SK-N-SH treated with all-trans-retinoic acid at 6 μM for 48 hours (cell line): ENCODE data around the gene INTS14.

ENCODE experiments used
- ATAC-seq: fragments of 200-7000 bp; cut with Tn5 transposase; 3 replicates; pipeline ENCODE4 v1.9.1; 2020; ENCODE audit warnings: mild to moderate bottlenecking, moderate library complexity
- ARNTL ChIP-seq: fragments of 450-650 bp; formaldehyde crosslinking; IDR thresholded peaks from 2 replicates; pipeline ENCODE4 v1.5.0; 2020; ENCODE audit warnings: low read depth, mild to moderate bottlenecking, moderate library complexity, borderline replicate concordance
- BACH2 ChIP-seq: fragments of 250-450 bp; sonication (Bioruptor Pico); IDR thresholded peaks from 2 replicates; pipeline ENCODE4 v1.9.0; 2021; ENCODE audit warnings: mild to moderate bottlenecking, borderline replicate concordance
- CSDC2 ChIP-seq: fragments of 250-450 bp; sonication (Bioruptor Pico); IDR thresholded peaks from 2 replicates; pipeline ENCODE4 v1.5.0; 2020; ENCODE audit warnings: mild to moderate bottlenecking, moderate library complexity
- ESRRG ChIP-seq: fragments of 250-450 bp; sonication (Bioruptor Pico); IDR thresholded peaks from 2 replicates; pipeline ENCODE4 v1.6.1; 2021; ENCODE audit warnings: mild to moderate bottlenecking
- GLIS3 ChIP-seq: fragments of 250-450 bp; sonication (Bioruptor Pico); IDR thresholded peaks from 2 replicates; pipeline ENCODE4 v1.5.0; 2020; ENCODE audit warnings: mild to moderate bottlenecking, moderate library complexity
- ISL1 ChIP-seq: fragments of 250-450 bp; sonication (Bioruptor Pico); IDR thresholded peaks from 2 replicates; pipeline ENCODE4 v2.1.2; 2022; ENCODE audit warnings: mild to moderate bottlenecking, moderate library complexity
- PPARA ChIP-seq: fragments of 250-450 bp; sonication (Bioruptor Pico); IDR thresholded peaks from 2 replicates; pipeline ENCODE4 v1.5.0; 2020; ENCODE audit warnings: mild to moderate bottlenecking, borderline replicate concordance
- RARB ChIP-seq: fragments of 250-450 bp; sonication (Bioruptor Pico); IDR thresholded peaks from 2 replicates; pipeline ENCODE4 v1.8.0; 2021; ENCODE audit warnings: mild to moderate bottlenecking, moderate library complexity
- SNAI2 ChIP-seq: fragments of 250-450 bp; sonication (Bioruptor Pico); IDR thresholded peaks from 2 replicates; pipeline ENCODE4 v1.5.0; 2020; ENCODE audit warnings: mild to moderate bottlenecking, moderate library complexity
- TCF4 ChIP-seq: fragments of 250-450 bp; sonication (Bioruptor Pico); IDR thresholded peaks from 2 replicates; pipeline ENCODE4 v1.8.0; 2021; ENCODE audit warnings: mild to moderate bottlenecking, moderate library complexity, borderline replicate concordance
- TOX ChIP-seq: fragments of 250-450 bp; sonication (Bioruptor Pico); IDR thresholded peaks from 2 replicates; pipeline ENCODE4 v1.8.0; 2021; ENCODE audit warnings: mild to moderate bottlenecking, moderate library complexity, borderline replicate concordance
- ZC3H10 ChIP-seq: fragments of 250-450 bp; sonication (Bioruptor Pico); IDR thresholded peaks from 2 replicates; pipeline ENCODE4 v1.5.1; 2021; ENCODE audit warnings: mild to moderate bottlenecking, moderate library complexity
- ZNF565 ChIP-seq: fragments of 450-650 bp; formaldehyde crosslinking; conservative IDR thresholded peaks from 2 replicates; pipeline ENCODE4 v1.5.0; 2020; ENCODE audit warnings: low read depth, mild to moderate bottlenecking, moderate library complexity
- ZNF70 ChIP-seq: fragments of 450-650 bp; formaldehyde crosslinking; IDR thresholded peaks from 2 replicates; pipeline ENCODE4 v1.5.0; 2020; ENCODE audit warnings: mild to moderate bottlenecking, moderate library complexity
- ZNF8 ChIP-seq: fragments of 450-650 bp; formaldehyde crosslinking; IDR thresholded peaks from 2 replicates; pipeline ENCODE4 v1.5.0; 2020; ENCODE audit warnings: mild to moderate bottlenecking, moderate library complexity
- TF ChIP-seq, protein P1 (sequence below): fragments of 250-450 bp; sonication (Bioruptor Pico); IDR thresholded peaks from 2 replicates; pipeline ENCODE4 v1.8.0; 2021; ENCODE audit warnings: low read depth, mild to moderate bottlenecking, moderate library complexity, borderline replicate concordance
- TF ChIP-seq, protein P2 (sequence below): fragments of 250-450 bp; sonication (Bioruptor Pico); IDR thresholded peaks from 2 replicates; pipeline ENCODE4 v1.5.1; 2020; ENCODE audit warnings: low read depth, mild to moderate bottlenecking, moderate library complexity
- TF ChIP-seq, protein P3 (sequence below): fragments of 250-450 bp; sonication (Bioruptor Pico); IDR thresholded peaks from 2 replicates; pipeline ENCODE4 v1.5.0; 2020; ENCODE audit warnings: mild to moderate bottlenecking, moderate library complexity
- TF ChIP-seq, protein P4 (sequence below): fragments of 250-450 bp; sonication (Bioruptor Pico); IDR thresholded peaks from 2 replicates; pipeline ENCODE4 v1.8.0; 2020; ENCODE audit warnings: mild to moderate bottlenecking, moderate library complexity, borderline replicate concordance
- TF ChIP-seq, protein P5 (sequence below): fragments of 250-450 bp; sonication (Bioruptor Pico); IDR thresholded peaks from 2 replicates; pipeline ENCODE4 v1.5.1; 2021; ENCODE audit warnings: mild to moderate bottlenecking, moderate library complexity

Gene INTS14

DNA sequence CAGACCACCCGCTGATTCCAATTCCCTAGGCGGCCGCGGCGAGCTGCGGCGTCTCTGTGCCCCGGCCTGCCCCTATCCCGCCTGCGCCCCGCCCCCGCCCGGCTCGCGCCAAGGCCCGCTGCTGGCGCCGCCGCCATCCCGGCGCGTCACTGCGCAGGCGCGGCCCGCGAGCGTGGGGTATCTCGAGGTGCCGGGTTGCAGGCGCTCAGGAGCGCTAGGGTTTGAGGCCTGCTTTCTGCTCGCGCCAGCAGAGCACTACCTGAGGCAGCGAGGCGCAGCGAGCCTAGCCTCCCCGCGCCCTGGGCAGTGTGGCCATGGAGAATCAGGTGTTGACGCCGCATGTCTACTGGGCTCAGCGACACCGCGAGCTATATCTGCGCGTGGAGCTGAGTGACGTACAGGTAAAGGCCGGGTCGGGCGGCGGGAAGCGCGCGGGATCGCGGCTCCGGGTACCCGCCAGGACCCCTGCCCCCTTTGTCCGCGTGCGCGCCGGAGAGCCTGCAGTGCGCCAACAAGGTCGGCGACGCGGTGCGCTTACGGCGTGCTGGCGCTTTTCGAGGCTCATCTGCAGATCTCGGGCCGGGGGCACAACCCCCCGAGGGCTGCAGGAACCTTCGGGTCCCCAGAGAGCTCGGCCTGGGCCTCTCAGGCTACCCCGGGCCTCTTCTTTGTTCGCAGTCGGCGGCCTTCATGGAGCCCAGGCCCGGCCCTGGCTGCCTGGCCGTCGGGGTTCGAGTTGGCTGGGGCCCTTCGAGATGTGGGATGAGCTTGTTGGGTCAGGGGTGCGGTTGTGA lies 80.4 kb downstream of the INTS14 start, which contains the start of gene HACD3:
Gene HACD3 (plus strand): TSS at position 146 of the 794 bp plus-strand sequence. CDS start 169 bp downstream, at position 315.
- TF ChIP-seq ARNTL (no peak), PPARA (CRISPR knock-in tag) (no peak), ESRRG (CRISPR knock-in tag) (no peak)
- TF ChIP-seq, all 23 proteins: peak for 0
- ATAC-seq, result peak; percentile 91

DNA sequence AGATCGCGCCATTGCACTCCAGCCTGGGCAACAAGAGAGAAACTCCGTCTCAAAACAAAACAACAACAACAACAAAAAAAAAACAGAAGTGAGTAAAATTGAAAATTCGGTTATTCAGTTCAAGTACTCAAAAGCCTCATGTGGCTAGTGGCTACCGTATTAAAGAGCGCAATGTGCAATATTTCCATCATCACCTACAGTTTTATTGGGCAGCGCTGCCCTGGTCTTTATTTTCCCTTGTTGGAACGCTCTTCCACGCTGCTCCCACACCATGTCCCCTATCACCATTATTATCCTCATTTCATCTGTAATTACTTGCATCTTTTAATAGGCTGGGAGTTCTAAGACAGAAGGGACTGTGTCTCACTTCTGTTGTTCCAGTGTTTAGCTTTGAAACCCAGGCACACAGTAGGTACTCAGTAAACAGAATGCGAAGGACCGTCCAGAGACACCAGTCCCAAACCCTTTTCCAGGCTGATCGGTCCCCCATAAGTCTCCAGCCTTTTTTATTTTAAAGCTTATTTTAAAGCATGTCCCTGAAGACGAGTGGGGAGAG lies 81.1 kb downstream of the INTS14 start:
- TF ChIP-seq RARB (CRISPR knock-in tag) (no peak), SNAI2 (CRISPR knock-in tag) (no peak), TOX (CRISPR knock-in tag) (no peak), ARNTL (no peak), CSDC2 (CRISPR knock-in tag) (no peak), ZNF8 (no peak), ISL1 (no peak), TCF4 (CRISPR knock-in tag) (no peak), ESRRG (CRISPR knock-in tag) (no peak), PPARA (CRISPR knock-in tag) (no peak), BACH2 (CRISPR knock-in tag) (no peak), ZNF70 (no peak), GLIS3 (CRISPR knock-in tag) (no peak), ZC3H10 (no peak), ZNF565 (no peak)
- TF ChIP-seq, protein P1, sequence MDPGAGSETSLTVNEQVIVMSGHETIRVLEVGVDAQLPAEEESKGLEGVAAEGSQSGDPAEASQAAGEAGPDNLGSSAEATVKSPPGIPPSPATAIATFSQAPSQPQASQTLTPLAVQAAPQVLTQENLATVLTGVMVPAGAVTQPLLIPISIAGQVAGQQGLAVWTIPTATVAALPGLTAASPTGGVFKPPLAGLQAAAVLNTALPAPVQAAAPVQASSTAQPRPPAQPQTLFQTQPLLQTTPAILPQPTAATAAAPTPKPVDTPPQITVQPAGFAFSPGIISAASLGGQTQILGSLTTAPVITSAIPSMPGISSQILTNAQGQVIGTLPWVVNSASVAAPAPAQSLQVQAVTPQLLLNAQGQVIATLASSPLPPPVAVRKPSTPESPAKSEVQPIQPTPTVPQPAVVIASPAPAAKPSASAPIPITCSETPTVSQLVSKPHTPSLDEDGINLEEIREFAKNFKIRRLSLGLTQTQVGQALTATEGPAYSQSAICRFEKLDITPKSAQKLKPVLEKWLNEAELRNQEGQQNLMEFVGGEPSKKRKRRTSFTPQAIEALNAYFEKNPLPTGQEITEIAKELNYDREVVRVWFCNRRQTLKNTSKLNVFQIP (CRISPR knock-in tag), result no peak
- TF ChIP-seq, protein P2, sequence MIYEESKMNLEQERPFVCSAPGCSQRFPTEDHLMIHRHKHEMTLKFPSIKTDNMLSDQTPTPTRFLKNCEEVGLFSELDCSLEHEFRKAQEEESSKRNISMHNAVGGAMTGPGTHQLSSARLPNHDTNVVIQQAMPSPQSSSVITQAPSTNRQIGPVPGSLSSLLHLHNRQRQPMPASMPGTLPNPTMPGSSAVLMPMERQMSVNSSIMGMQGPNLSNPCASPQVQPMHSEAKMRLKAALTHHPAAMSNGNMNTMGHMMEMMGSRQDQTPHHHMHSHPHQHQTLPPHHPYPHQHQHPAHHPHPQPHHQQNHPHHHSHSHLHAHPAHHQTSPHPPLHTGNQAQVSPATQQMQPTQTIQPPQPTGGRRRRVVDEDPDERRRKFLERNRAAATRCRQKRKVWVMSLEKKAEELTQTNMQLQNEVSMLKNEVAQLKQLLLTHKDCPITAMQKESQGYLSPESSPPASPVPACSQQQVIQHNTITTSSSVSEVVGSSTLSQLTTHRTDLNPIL (CRISPR knock-in tag), result no peak
- TF ChIP-seq, protein P3, sequence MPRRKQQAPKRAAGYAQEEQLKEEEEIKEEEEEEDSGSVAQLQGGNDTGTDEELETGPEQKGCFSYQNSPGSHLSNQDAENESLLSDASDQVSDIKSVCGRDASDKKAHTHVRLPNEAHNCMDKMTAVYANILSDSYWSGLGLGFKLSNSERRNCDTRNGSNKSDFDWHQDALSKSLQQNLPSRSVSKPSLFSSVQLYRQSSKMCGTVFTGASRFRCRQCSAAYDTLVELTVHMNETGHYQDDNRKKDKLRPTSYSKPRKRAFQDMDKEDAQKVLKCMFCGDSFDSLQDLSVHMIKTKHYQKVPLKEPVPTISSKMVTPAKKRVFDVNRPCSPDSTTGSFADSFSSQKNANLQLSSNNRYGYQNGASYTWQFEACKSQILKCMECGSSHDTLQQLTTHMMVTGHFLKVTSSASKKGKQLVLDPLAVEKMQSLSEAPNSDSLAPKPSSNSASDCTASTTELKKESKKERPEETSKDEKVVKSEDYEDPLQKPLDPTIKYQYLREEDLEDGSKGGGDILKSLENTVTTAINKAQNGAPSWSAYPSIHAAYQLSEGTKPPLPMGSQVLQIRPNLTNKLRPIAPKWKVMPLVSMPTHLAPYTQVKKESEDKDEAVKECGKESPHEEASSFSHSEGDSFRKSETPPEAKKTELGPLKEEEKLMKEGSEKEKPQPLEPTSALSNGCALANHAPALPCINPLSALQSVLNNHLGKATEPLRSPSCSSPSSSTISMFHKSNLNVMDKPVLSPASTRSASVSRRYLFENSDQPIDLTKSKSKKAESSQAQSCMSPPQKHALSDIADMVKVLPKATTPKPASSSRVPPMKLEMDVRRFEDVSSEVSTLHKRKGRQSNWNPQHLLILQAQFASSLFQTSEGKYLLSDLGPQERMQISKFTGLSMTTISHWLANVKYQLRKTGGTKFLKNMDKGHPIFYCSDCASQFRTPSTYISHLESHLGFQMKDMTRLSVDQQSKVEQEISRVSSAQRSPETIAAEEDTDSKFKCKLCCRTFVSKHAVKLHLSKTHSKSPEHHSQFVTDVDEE, result no peak
- TF ChIP-seq, protein P4, sequence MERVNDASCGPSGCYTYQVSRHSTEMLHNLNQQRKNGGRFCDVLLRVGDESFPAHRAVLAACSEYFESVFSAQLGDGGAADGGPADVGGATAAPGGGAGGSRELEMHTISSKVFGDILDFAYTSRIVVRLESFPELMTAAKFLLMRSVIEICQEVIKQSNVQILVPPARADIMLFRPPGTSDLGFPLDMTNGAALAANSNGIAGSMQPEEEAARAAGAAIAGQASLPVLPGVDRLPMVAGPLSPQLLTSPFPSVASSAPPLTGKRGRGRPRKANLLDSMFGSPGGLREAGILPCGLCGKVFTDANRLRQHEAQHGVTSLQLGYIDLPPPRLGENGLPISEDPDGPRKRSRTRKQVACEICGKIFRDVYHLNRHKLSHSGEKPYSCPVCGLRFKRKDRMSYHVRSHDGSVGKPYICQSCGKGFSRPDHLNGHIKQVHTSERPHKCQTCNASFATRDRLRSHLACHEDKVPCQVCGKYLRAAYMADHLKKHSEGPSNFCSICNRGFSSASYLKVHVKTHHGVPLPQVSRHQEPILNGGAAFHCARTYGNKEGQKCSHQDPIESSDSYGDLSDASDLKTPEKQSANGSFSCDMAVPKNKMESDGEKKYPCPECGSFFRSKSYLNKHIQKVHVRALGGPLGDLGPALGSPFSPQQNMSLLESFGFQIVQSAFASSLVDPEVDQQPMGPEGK (CRISPR knock-in tag), result no peak
- TF ChIP-seq, protein P5, sequence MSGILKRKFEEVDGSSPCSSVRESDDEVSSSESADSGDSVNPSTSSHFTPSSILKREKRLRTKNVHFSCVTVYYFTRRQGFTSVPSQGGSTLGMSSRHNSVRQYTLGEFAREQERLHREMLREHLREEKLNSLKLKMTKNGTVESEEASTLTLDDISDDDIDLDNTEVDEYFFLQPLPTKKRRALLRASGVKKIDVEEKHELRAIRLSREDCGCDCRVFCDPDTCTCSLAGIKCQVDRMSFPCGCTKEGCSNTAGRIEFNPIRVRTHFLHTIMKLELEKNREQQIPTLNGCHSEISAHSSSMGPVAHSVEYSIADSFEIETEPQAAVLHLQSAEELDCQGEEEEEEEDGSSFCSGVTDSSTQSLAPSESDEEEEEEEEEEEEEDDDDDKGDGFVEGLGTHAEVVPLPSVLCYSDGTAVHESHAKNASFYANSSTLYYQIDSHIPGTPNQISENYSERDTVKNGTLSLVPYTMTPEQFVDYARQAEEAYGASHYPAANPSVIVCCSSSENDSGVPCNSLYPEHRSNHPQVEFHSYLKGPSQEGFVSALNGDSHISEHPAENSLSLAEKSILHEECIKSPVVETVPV, result no peak
- no peak for ATAC-seq
